ENCODE results near the gene MRPS31. TPM values are rescaled to one million over a fixed set of nuclear protein-coding genes. Genes with fewer than 3 reads are reported as not detected.
"Not testable (repeated sequence)": the region's sequence is repeated elsewhere in the genome, so short reads cannot be mapped to it uniquely, and the experiment has no call there.

MRPS31 gene
- total RNA-seq, 2 donors from 2014 or later, result 13.0 to 15.8 TPM

GRCh38 chr13:40799508-40799907, 28.5 kb upstream of the MRPS31 start:
- Mint-ChIP-seq H3K36me3 (ENCODE audit: low read depth) (peaks cover 6% of the 10 kb centered on the region), H3K4me1 (peaks cover 12% of the 10 kb centered on the region), H3K4me3 (no peak overlapping the region), H3K27ac (peak overlapping the region; percentile 82), H3K27me3 (no peaks in the 10 kb centered on the region)
- H3K9me3 ChIP-seq (ENCODE audit: control insufficient read depth, low read length, poor library complexity, severe bottlenecking), result no peaks in the 10 kb centered on the region
- no peak for DNase-seq
- ATAC-seq, result no peak

- no peaks in the 10 kb centered on the region for H3K9me3 ChIP-seq (ENCODE audit: control insufficient read depth, low read length, poor library complexity, severe bottlenecking)
- ATAC-seq, result peak; percentile 78
- Mint-ChIP-seq H3K4me1 (peaks cover 12% of the 10 kb centered on the region), H3K36me3 (ENCODE audit: low read depth) (peaks cover 6% of the 10 kb centered on the region), H3K4me3 (peak overlapping the region; percentile 55), H3K27me3 (no peaks in the 10 kb centered on the region), H3K27ac (peak overlapping the region; percentile 82)
- DNase-seq, result no peak
Observed at GRCh38 chr13:40798380-40798779, 27.4 kb upstream of the MRPS31 start.

- DNase-seq (no peak), ATAC-seq (no peak)
- Mint-ChIP-seq H3K36me3 (ENCODE audit: low read depth) (peaks cover 6% of the 10 kb centered on the region), H3K27me3 (no peaks in the 10 kb centered on the region), H3K27ac (peak overlapping the region; percentile 54), H3K4me3 (no peak overlapping the region), H3K4me1 (peaks cover 15% of the 10 kb centered on the region)
- H3K9me3 ChIP-seq (ENCODE audit: control insufficient read depth, low read length, poor library complexity, severe bottlenecking), result no peaks in the 10 kb centered on the region
Observed at GRCh38 chr13:40796649-40797048, 25.7 kb upstream of the MRPS31 start.

- H3K9me3 ChIP-seq (ENCODE audit: control insufficient read depth, low read length, poor library complexity, severe bottlenecking), result no peaks in the 10 kb centered on the region
- Mint-ChIP-seq H3K4me1 (peaks cover 12% of the 10 kb centered on the region), H3K27me3 (no peaks in the 10 kb centered on the region), H3K27ac (no peak overlapping the region), H3K4me3 (no peak overlapping the region), H3K36me3 (ENCODE audit: low read depth) (peaks cover 2% of the 10 kb centered on the region)
- DNase-seq, result no peak
- ATAC-seq, result no peak
Observed at GRCh38 chr13:40794414-40795368, 23.7 kb upstream of the MRPS31 start.

- no peaks in the 10 kb centered on the region for H3K27me3 Mint-ChIP-seq
- DNase-seq, result no peak
- no peaks in the 10 kb centered on the region for H3K9me3 ChIP-seq (ENCODE audit: control insufficient read depth, low read length, poor library complexity, severe bottlenecking)
- H3K27ac Mint-ChIP-seq, result peak overlapping the region; percentile 34
- H3K36me3 Mint-ChIP-seq (ENCODE audit: low read depth), result peaks cover 2% of the 10 kb centered on the region
- no peak overlapping the region for H3K4me3 Mint-ChIP-seq
- no peak for ATAC-seq
- peaks cover 9% of the 10 kb centered on the region for H3K4me1 Mint-ChIP-seq
Observed at GRCh38 chr13:40793339-40793738, 22.3 kb upstream of the MRPS31 start.

GRCh38 chr13:40792284-40793051, 21.5 kb upstream of the MRPS31 start:
- H3K9me3 ChIP-seq (ENCODE audit: control insufficient read depth, low read length, poor library complexity, severe bottlenecking), result no peaks in the 10 kb centered on the region
- DNase-seq, result no peak
- Mint-ChIP-seq H3K4me1 (peaks cover 9% of the 10 kb centered on the region), H3K27me3 (no peaks in the 10 kb centered on the region), H3K4me3 (no peak overlapping the region), H3K27ac (peak overlapping the region; percentile 34), H3K36me3 (ENCODE audit: low read depth) (peaks cover 2% of the 10 kb centered on the region)
- no peak for ATAC-seq

- no peak for DNase-seq
- H3K27ac Mint-ChIP-seq, result peak overlapping the region; percentile 21
Observed at GRCh38 chr13:40790154-40790616, 19.2 kb upstream of the MRPS31 start.

GRCh38 chr13:40789275-40790153, 18.5 kb upstream of the MRPS31 start, which contains the start of gene SLC25A15:
SLC25A15 (plus strand) TSS chr13:40789611; CDS start chr13:40793227, 3,616 bp downstream.
- H3K4me3 Mint-ChIP-seq, result peak within 1 kb of the TSS; percentile 69
- peak within 1 kb of the TSS; percentile 41 for H3K27ac Mint-ChIP-seq
- H3K4me1 Mint-ChIP-seq, result peaks cover 3% of the 10 kb centered on the region
- H3K36me3 Mint-ChIP-seq (ENCODE audit: low read depth), result no peaks in the 10 kb centered on the region
- no peaks in the 10 kb centered on the region for H3K27me3 Mint-ChIP-seq
- DNase-seq (peak; percentile 54 to 70 (median 66)), ATAC-seq (peak; percentile 91)
- no peaks in the 10 kb centered on the region for H3K9me3 ChIP-seq (ENCODE audit: control insufficient read depth, low read length, poor library complexity, severe bottlenecking)

More at GRCh38 chr13:40790154-40790616, 19.2 kb upstream of the MRPS31 start:
- no peak for ATAC-seq
- Mint-ChIP-seq H3K4me1 (peaks cover 3% of the 10 kb centered on the region), H3K36me3 (ENCODE audit: low read depth) (no peaks in the 10 kb centered on the region), H3K27me3 (no peaks in the 10 kb centered on the region), H3K4me3 (peak overlapping the region; percentile 69)
- H3K9me3 ChIP-seq (ENCODE audit: control insufficient read depth, low read length, poor library complexity, severe bottlenecking), result no peaks in the 10 kb centered on the region

GRCh38 chr13:40788540-40789274, 17.7 kb upstream of the MRPS31 start:
- H3K36me3 Mint-ChIP-seq (ENCODE audit: low read depth); H3K27me3 Mint-ChIP-seq; H3K4me1 Mint-ChIP-seq; ATAC-seq; DNase-seq; H3K9me3 ChIP-seq (ENCODE audit: control insufficient read depth, low read length, poor library complexity, severe bottlenecking): not testable (repeated sequence)
- peak overlapping the region; percentile 41 for H3K27ac Mint-ChIP-seq
- H3K4me3 Mint-ChIP-seq, result peak overlapping the region; percentile 69

GRCh38 chr13:40787062-40787461, 16.1 kb upstream of the MRPS31 start:
- ATAC-seq, result no peak
- H3K9me3 ChIP-seq (ENCODE audit: control insufficient read depth, low read length, poor library complexity, severe bottlenecking), result no peaks in the 10 kb centered on the region
- no peak overlapping the region for H3K27ac Mint-ChIP-seq
- no peaks in the 10 kb centered on the region for H3K27me3 Mint-ChIP-seq
- no peak for DNase-seq
- H3K4me3 Mint-ChIP-seq, result no peak overlapping the region
- no peaks in the 10 kb centered on the region for H3K36me3 Mint-ChIP-seq (ENCODE audit: low read depth)
- H3K4me1 Mint-ChIP-seq, result peaks cover under 1% of the 10 kb centered on the region

GRCh38 chr13:40786568-40786996, 15.6 kb upstream of the MRPS31 start:
- no peak for ATAC-seq
- H3K27ac Mint-ChIP-seq, result no peak overlapping the region
- H3K36me3 Mint-ChIP-seq (ENCODE audit: low read depth), result no peaks in the 10 kb centered on the region
- no peak for DNase-seq
- H3K27me3 Mint-ChIP-seq, result no peaks in the 10 kb centered on the region
- no peak overlapping the region for H3K4me3 Mint-ChIP-seq
- H3K4me1 Mint-ChIP-seq, result peaks cover 3% of the 10 kb centered on the region
- H3K9me3 ChIP-seq (ENCODE audit: control insufficient read depth, low read length, poor library complexity, severe bottlenecking), result no peaks in the 10 kb centered on the region

GRCh38 chr13:40784540-40784939, 13.6 kb upstream of the MRPS31 start:
- no peaks in the 10 kb centered on the region for H3K27me3 Mint-ChIP-seq
- H3K4me1 Mint-ChIP-seq, result peaks cover 5% of the 10 kb centered on the region
- no peak for ATAC-seq
- no peak overlapping the region for H3K4me3 Mint-ChIP-seq
- no peaks in the 10 kb centered on the region for H3K9me3 ChIP-seq (ENCODE audit: control insufficient read depth, low read length, poor library complexity, severe bottlenecking)
- no peaks in the 10 kb centered on the region for H3K36me3 Mint-ChIP-seq (ENCODE audit: low read depth)
- no peak overlapping the region for H3K27ac Mint-ChIP-seq
- DNase-seq, result no peak
